ENCODE results near the gene LARGE1.
A peak's percentile ranks its signal among the peaks of the same experiment; 100 is the strongest.

LARGE1 gene

DNA sequence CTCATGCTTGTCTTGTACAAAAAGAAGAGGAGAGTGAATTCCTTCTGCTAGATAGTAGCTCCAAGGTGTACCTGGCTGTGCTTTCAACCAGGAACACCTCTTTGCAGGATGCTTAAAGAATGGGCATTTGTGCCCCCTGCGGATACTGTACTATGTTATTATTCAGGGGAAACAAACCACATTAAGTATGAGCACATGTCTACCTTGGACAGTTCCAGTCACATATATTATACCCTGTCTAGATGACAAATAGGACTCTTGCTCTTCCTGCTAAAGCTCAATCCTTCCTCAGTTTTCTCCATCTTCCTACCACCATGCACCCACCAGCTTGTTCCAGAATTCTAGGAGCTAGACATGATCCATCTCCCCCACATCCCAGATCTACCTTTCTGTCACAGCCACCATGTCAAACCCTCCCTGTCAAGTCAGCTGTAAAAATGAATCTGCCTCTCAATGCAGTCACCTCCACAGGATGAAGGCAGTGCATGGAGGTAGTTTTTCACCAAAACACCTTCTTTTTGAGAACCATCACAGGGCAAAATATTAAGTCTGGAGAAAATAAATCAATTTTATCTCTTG is 337.4 kb downstream of the LARGE1 start:
- TF ChIP-seq, protein P1, sequence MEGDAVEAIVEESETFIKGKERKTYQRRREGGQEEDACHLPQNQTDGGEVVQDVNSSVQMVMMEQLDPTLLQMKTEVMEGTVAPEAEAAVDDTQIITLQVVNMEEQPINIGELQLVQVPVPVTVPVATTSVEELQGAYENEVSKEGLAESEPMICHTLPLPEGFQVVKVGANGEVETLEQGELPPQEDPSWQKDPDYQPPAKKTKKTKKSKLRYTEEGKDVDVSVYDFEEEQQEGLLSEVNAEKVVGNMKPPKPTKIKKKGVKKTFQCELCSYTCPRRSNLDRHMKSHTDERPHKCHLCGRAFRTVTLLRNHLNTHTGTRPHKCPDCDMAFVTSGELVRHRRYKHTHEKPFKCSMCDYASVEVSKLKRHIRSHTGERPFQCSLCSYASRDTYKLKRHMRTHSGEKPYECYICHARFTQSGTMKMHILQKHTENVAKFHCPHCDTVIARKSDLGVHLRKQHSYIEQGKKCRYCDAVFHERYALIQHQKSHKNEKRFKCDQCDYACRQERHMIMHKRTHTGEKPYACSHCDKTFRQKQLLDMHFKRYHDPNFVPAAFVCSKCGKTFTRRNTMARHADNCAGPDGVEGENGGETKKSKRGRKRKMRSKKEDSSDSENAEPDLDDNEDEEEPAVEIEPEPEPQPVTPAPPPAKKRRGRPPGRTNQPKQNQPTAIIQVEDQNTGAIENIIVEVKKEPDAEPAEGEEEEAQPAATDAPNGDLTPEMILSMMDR (IDR thresholded peaks at IDR 0.05) = no peak
- no peak for TF ChIP-seq ZFX (IDR thresholded peaks at IDR 0.05; ENCODE audit: borderline replicate concordance)
- H3K27ac ChIP-seq = no peak overlapping the region

DNA sequence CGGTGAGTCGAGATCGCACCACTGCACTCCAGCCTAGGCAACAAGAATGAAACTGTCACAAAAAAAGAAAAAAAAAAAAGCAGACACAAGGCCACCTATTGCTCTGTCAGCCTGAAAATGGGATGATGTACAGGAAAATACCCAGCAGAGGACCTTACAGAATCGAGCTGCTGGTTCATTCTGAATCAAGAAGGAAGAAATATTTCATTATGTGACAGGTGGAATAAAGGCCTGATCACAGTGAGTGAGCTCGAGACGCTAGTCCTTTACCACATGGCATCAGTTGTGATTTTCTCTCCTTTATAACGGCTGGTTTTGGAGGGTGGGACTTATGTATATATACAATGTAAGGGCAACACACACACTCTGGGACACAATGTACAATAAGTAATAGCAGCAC is 340.0 kb downstream of the LARGE1 start:
- TF ChIP-seq ZFX (IDR thresholded peaks at IDR 0.05; ENCODE audit: borderline replicate concordance) = no peak
- TF ChIP-seq, protein P1 (IDR thresholded peaks at IDR 0.05) = no peak

DNA sequence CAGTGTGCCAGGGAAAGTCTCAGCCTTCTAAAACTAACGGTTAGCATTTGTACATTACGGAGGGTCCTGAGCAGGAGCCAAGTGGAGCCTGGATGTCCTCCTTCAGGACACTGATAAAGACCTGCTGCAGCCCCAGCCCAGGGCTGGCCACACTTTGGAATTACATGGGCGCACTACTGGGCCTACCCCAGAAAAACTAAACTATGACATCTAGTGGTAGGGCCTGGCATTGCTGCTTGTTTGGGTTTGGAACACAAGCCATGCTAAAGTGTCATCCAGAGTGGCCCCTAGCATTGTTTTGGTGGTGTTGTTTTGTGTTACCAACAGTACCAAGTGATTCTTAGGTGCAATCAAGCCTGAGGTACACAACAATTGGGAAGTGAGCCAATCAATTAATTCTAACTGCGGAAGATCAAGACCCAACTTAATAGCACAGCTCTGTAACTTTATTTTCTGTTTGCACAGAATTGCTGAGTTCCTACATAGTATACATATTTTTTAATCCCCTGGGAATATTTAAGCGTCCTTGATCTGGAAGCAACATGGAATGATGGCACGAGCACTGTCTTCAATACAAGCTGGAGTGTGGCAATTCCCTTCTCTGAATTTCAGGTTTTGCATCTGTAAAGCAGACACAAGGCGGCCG is 340.7 kb downstream of the LARGE1 start:
- no peak overlapping the region for H3K27ac ChIP-seq
- no peak for TF ChIP-seq ZFX (IDR thresholded peaks at IDR 0.05; ENCODE audit: borderline replicate concordance)
- TF ChIP-seq, protein P1 (IDR thresholded peaks at IDR 0.05) = peak; percentile 87

More for the DNA sequence above, 340.0 kb downstream of the LARGE1 start:
- H3K27ac ChIP-seq = no peak overlapping the region

DNA sequence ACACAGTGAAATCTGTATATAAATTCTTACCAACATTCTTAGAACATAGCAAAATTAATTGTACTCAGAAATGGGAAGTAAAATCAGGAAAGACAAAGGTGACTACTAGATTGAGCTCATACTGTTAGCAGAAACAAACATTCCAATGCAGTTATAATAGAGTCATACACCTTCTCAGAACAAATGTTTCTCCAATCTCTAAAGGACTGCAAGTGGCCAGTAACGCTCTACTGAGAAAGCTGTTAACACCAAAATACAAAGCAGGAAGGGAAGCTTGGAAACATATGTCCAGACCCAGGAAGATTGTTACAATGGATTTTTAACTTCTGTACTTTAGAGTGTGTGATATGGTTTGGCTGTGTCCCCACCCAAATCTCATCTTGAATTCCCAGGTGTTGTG is 341.5 kb downstream of the LARGE1 start:
- no peak for TF ChIP-seq ZFX (IDR thresholded peaks at IDR 0.05; ENCODE audit: borderline replicate concordance)
- TF ChIP-seq, protein P1 (IDR thresholded peaks at IDR 0.05) = no peak
- H3K27ac ChIP-seq = no peak overlapping the region

DNA sequence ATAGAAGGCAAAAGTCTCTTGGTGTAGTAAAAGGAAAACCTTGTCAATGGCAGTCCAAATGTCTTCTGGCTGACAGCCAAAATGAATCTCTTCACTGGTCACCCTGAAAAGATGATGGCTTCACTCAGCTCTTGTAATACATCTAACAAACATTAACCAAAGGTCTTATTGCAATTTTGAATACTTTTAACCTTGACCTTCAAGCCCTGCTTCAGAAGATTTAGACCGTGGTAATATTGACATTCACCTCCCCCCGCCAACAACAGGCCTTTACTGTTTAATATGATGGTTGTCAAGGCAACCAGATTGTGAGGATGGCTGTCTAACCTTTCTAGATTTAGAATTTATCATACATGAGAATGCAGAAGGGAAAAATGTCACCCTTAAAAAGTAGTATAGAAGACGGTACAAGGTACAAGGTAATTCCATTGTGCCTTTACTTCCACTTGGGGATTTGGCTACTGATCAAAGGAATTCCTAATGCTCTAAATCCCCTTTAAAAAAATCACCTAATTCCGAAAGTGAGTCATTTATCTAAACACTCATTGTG is 342.3 kb downstream of the LARGE1 start:
- TF ChIP-seq ZFX (IDR thresholded peaks at IDR 0.05; ENCODE audit: borderline replicate concordance) = no peak
- TF ChIP-seq, protein P1 (IDR thresholded peaks at IDR 0.05) = no peak
- H3K27ac ChIP-seq = no peak overlapping the region

DNA sequence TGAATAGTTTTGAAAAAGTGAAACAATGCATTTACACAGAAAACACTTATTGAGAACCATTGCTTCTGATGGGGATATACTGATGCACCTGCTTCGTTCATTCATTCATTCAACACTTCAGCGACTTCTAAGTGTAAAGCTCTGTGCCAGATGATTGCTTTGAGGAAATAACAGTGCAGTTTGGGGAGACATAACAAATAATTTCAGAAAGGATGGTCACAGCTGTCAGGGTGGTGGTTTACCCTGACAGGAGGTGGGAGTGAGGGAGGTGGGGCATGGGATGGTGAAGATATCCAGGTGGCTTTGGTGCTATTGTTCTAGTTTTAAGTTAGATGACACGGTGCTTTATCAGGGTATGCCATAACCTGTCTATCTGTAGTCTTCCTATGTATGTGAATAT is 344.1 kb downstream of the LARGE1 start:
- H3K27ac ChIP-seq = no peak overlapping the region
- TF ChIP-seq ZFX (IDR thresholded peaks at IDR 0.05; ENCODE audit: borderline replicate concordance) = no peak
- TF ChIP-seq, protein P1 (IDR thresholded peaks at IDR 0.05) = no peak

DNA sequence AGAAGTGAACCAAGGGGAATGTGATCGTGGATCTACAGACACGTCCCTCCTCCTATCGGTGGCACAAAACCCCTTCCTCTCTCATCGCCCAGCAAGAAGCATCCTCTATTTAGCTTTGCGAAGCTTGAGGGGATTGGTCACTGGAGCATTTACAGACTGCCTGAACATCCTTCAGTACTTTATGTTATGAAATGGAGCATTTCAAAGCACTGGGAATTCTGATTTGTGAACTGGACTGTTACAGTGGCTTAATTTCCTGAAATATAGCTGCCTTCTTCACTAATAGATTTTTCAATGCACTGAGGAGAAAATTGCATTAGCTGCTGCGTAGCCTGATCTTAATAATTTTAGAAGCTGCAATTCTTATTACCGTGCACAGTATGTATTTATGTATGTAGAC is 344.5 kb downstream of the LARGE1 start:
- TF ChIP-seq, protein P1 (IDR thresholded peaks at IDR 0.05) = no peak
- no peak for TF ChIP-seq ZFX (IDR thresholded peaks at IDR 0.05; ENCODE audit: borderline replicate concordance)
- H3K27ac ChIP-seq = no peak overlapping the region
